Kidney epithelial cell (primary cell): ENCODE data around the gene IGSF22. TPM values are rescaled to one million over a fixed set of nuclear protein-coding genes. Genes with fewer than 3 reads are reported as not detected.

ENCODE experiments used
- DNase-seq: peaks from one replicate; pipeline ENCODE4 v3.0.0-alpha.2; 2010; ENCODE audit warnings: low read depth
- H3K27me3 ChIP-seq: 2 replicates; pipeline ENCODE4 v1.6.0; 2011; ENCODE audit warnings: low read length; ENCODE audit not compliant: control insufficient read depth, insufficient read depth
- H3K36me3 ChIP-seq: 2 replicates; pipeline ENCODE4 v1.5.1; 2011; ENCODE audit warnings: low read length; ENCODE audit not compliant: control insufficient read depth, insufficient read depth
- H3K4me3 ChIP-seq: 2 replicates; pipeline ENCODE4 v1.5.1; 2011; ENCODE audit warnings: low read depth, mild to moderate bottlenecking, control low read depth, low read length
- CTCF ChIP-seq: IDR thresholded peaks from 2 replicates; pipeline ENCODE4 v1.5.1; 2011; ENCODE audit warnings: mild to moderate bottlenecking, moderate library complexity, low read length, control low read depth, inconsistent platforms; ENCODE audit not compliant: insufficient read depth, poor library complexity, severe bottlenecking
- total RNA-seq: library from RNA; depleted of rRNA; stranded (reverse); fragments of >200 nt; gene quantifications from 2 replicates; pipeline ENCODE4 v1.2.3, GENCODE V29; 2015

Gene IGSF22
- 0.04 TPM in 1 of 2 replicates, not detected in the other for total RNA-seq

GRCh38 chr11:18726040-18726439, at the start of gene IGSF22:
Gene IGSF22 (minus strand): TSS chr11:18726188. CDS start chr11:18724236, 1,952 bp downstream.
- TF ChIP-seq CTCF, result no peak
- H3K27me3 ChIP-seq, result peaks cover 3% of the 10 kb centered on the region
- no peaks in the 10 kb centered on the region for H3K36me3 ChIP-seq
- DNase-seq, result no peak
- no peak within 1 kb of the TSS for H3K4me3 ChIP-seq

GRCh38 chr11:18774801-18775200, 48.8 kb upstream of the IGSF22 start:
- no peak for TF ChIP-seq CTCF
- H3K36me3 ChIP-seq, result no peaks in the 10 kb centered on the region
- H3K4me3 ChIP-seq, result no peak overlapping the region
- no peak for DNase-seq
- peaks cover 2% of the 10 kb centered on the region for H3K27me3 ChIP-seq

- DNase-seq, result no peak
- Histone ChIP-seq H3K27me3 (peaks cover 2% of the 10 kb centered on the region), H3K4me3 (no peak overlapping the region), H3K36me3 (no peaks in the 10 kb centered on the region)
- no peak for TF ChIP-seq CTCF
Observed at GRCh38 chr11:18773681-18774080, 47.7 kb upstream of the IGSF22 start.

GRCh38 chr11:18773104-18773503, 47.1 kb upstream of the IGSF22 start:
- no peak for TF ChIP-seq CTCF
- Histone ChIP-seq H3K4me3 (no peak overlapping the region), H3K36me3 (no peaks in the 10 kb centered on the region), H3K27me3 (peaks cover 2% of the 10 kb centered on the region)
- no peak for DNase-seq

GRCh38 chr11:18772211-18772610, 46.2 kb upstream of the IGSF22 start:
- no peak overlapping the region for H3K4me3 ChIP-seq
- TF ChIP-seq CTCF, result no peak
- DNase-seq, result no peak
- no peaks in the 10 kb centered on the region for H3K36me3 ChIP-seq
- H3K27me3 ChIP-seq, result peaks cover 2% of the 10 kb centered on the region

- no peak for TF ChIP-seq CTCF
- DNase-seq, result no peak
- peaks cover 2% of the 10 kb centered on the region for H3K27me3 ChIP-seq
- H3K4me3 ChIP-seq, result no peak overlapping the region
- no peaks in the 10 kb centered on the region for H3K36me3 ChIP-seq
Observed at GRCh38 chr11:18771266-18772035, 45.5 kb upstream of the IGSF22 start.
